ENCODE results near the gene HPS3. TPM values are rescaled to one million over a fixed set of nuclear protein-coding genes. Genes with fewer than 3 reads are reported as not detected.

HPS3 gene
- total RNA-seq, 1 experiment from 2014 or later, result 68.0 TPM

DNA sequence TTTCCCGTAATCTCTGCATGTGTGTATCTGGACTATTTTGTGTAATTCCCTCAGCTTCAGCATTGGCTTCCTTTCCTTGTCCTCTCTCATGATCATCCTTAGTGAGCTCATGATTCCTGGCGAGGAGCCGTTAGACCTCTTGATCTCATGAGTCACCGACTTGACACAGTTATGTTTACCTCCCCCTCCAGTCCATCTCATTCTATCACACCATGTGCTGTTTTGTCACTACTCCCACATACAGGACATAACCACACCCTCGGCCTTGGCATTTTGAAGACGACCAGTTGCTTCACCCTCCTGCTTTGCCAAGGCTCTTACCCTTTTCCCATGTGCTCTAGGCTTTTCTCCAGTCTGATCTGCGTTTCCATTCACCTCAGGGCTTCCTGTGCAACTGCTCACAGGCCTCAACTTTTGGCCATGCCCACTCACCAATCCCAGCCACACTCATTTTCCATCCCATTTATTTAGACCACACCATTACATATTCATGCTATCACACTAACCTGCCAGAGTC, 50.7 kb downstream of the HPS3 start:
- no TSS peak for BruUV-seq (replicated peaks)
- in situ Hi-C loops (cut with HindIII; ENCODE audit: low pct_unique_long_range_greater_than_20kb, low sequenced_read_pairs), result no loop called here
- CTCF ChIA-PET, result interaction anchor here (0.7 to 0.8 kb wide), 2 partner anchors 127 to 317 kb away, joined by 3 to 7 read pairs; no protein-coding TSS in a partner anchor
- H3K27ac ChIP-seq (ENCODE audit: low read length), result peak overlapping the region; percentile 78
- ATAC-seq, result peak; percentile 98
- TF ChIP-seq, protein P1, sequence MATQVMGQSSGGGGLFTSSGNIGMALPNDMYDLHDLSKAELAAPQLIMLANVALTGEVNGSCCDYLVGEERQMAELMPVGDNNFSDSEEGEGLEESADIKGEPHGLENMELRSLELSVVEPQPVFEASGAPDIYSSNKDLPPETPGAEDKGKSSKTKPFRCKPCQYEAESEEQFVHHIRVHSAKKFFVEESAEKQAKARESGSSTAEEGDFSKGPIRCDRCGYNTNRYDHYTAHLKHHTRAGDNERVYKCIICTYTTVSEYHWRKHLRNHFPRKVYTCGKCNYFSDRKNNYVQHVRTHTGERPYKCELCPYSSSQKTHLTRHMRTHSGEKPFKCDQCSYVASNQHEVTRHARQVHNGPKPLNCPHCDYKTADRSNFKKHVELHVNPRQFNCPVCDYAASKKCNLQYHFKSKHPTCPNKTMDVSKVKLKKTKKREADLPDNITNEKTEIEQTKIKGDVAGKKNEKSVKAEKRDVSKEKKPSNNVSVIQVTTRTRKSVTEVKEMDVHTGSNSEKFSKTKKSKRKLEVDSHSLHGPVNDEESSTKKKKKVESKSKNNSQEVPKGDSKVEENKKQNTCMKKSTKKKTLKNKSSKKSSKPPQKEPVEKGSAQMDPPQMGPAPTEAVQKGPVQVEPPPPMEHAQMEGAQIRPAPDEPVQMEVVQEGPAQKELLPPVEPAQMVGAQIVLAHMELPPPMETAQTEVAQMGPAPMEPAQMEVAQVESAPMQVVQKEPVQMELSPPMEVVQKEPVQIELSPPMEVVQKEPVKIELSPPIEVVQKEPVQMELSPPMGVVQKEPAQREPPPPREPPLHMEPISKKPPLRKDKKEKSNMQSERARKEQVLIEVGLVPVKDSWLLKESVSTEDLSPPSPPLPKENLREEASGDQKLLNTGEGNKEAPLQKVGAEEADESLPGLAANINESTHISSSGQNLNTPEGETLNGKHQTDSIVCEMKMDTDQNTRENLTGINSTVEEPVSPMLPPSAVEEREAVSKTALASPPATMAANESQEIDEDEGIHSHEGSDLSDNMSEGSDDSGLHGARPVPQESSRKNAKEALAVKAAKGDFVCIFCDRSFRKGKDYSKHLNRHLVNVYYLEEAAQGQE (IDR thresholded peaks at IDR 0.05; ENCODE audit: insufficient read depth in 1 of 2, low read depth in 2 of 2, low read length in 1 of 2), result no peak
- TF ChIP-seq SIN3A (IDR thresholded peaks at IDR 0.05; ENCODE audit: borderline replicate concordance, insufficient read depth, low read depth, low read length), result no peak
- TF ChIP-seq POLR2AphosphoS5 (IDR thresholded peaks at IDR 0.05; ENCODE audit: low read depth, low read length), result peak; percentile 71
- peak; percentile 98 for DNase-seq (ENCODE audit: low read depth, low spot score)
- peaks cover 8% of the 10 kb centered on the region; the same call in 1 of the 2 replicates for H3K36me3 ChIP-seq (ENCODE audit: control insufficient read depth, insufficient read depth, low read length)
- intact Hi-C loops (cut with micrococcal nuclease; ENCODE audit: unreplicated experiment), result loop anchor here (5.0 kb wide), 1 partner anchor 77 kb away; no protein-coding TSS in a partner anchor
- H3K9me3 ChIP-seq (ENCODE audit: control insufficient read depth, insufficient read depth, low read depth, low read length), result peaks cover 16% of the 10 kb centered on the region; the same call in 1 of the 2 replicates
- POLR2A ChIA-PET, result no interaction called here
- H3K27me3 ChIP-seq (ENCODE audit: control insufficient read depth, insufficient read depth, low read length), result no peaks in the 10 kb centered on the region
- H3K4me1 ChIP-seq (ENCODE audit: control insufficient read depth, insufficient read depth, low read length), result peaks cover 19% of the 10 kb centered on the region
- no peak overlapping the region for H3K4me3 ChIP-seq (ENCODE audit: low read depth in 2 of 2, low read length in 2 of 2)

DNA sequence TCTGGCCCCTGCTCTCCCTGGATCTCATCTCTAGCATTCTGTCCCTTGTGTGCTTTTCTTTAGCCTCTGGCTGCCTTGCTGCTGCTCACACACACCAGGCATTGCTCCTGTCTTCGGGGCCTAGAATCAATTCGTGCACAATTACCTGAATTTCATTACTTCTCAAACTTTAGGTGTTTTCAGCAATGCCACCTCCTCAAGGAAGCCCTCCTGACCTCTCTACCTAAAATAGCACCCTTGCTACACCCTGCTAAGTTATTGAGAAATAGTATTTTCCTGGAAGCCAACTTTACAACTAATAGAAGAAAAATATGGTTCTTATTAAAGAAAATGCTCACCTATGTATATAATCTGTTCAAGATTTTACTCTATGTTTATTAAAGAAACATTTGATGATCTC, 51.7 kb downstream of the HPS3 start:
- Histone ChIP-seq H3K36me3 (ENCODE audit: control insufficient read depth, insufficient read depth, low read length) (peaks cover 8% of the 10 kb centered on the region; the same call in 1 of the 2 replicates), H3K4me3 (ENCODE audit: low read depth in 2 of 2, low read length in 2 of 2) (no peak overlapping the region), H3K27me3 (ENCODE audit: control insufficient read depth, insufficient read depth, low read length) (no peaks in the 10 kb centered on the region), H3K27ac (ENCODE audit: low read length) (peak overlapping the region; percentile 78), H3K9me3 (ENCODE audit: control insufficient read depth, insufficient read depth, low read depth, low read length) (peaks cover 16% of the 10 kb centered on the region; the same call in 1 of the 2 replicates), H3K4me1 (ENCODE audit: control insufficient read depth, insufficient read depth, low read length) (peaks cover 19% of the 10 kb centered on the region)
- ATAC-seq (no peak), DNase-seq (ENCODE audit: low read depth, low spot score) (no peak)
- in situ Hi-C loops (cut with HindIII; ENCODE audit: low pct_unique_long_range_greater_than_20kb, low sequenced_read_pairs), result no loop called here
- ChIA-PET POLR2A (no interaction called here), CTCF (no interaction called here)
- TF ChIP-seq TCF7L2 (IDR thresholded peaks at IDR 0.05; ENCODE audit: low read depth, low read length) (no peak), SIN3A (IDR thresholded peaks at IDR 0.05; ENCODE audit: borderline replicate concordance, insufficient read depth, low read depth, low read length) (no peak), POLR2AphosphoS5 (IDR thresholded peaks at IDR 0.05; ENCODE audit: low read depth, low read length) (no peak)
- TF ChIP-seq, protein P2, sequence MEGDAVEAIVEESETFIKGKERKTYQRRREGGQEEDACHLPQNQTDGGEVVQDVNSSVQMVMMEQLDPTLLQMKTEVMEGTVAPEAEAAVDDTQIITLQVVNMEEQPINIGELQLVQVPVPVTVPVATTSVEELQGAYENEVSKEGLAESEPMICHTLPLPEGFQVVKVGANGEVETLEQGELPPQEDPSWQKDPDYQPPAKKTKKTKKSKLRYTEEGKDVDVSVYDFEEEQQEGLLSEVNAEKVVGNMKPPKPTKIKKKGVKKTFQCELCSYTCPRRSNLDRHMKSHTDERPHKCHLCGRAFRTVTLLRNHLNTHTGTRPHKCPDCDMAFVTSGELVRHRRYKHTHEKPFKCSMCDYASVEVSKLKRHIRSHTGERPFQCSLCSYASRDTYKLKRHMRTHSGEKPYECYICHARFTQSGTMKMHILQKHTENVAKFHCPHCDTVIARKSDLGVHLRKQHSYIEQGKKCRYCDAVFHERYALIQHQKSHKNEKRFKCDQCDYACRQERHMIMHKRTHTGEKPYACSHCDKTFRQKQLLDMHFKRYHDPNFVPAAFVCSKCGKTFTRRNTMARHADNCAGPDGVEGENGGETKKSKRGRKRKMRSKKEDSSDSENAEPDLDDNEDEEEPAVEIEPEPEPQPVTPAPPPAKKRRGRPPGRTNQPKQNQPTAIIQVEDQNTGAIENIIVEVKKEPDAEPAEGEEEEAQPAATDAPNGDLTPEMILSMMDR (IDR thresholded peaks at IDR 0.05), result no peak
- TF ChIP-seq, protein P1 (IDR thresholded peaks at IDR 0.05; ENCODE audit: insufficient read depth in 1 of 2, low read depth in 2 of 2, low read length in 1 of 2), result no peak
- intact Hi-C loops (cut with micrococcal nuclease; ENCODE audit: unreplicated experiment), result loop anchor here (5.0 kb wide), 1 partner anchor 76 kb away; no protein-coding TSS in a partner anchor
- BruUV-seq (replicated peaks), result no TSS peak

All from Panc1 (cell line).